Esophagus squamous epithelium (tissue), 4 donors: Measurements from ENCODE around the gene RBFOX2.

Source experiments
- CTCF ChIP-seq, 6 experiments: fragments of 450-650 bp in 4 of 6; fragments of 200-600 bp in 2 of 6; sonication (generic) in 2 of 6; IDR thresholded peaks; one replicate each; pipeline ENCODE4 v1.5.1; 2016 to 2019; ENCODE audit warnings: antibody characterized with exemption in 6 of 6, mild to moderate bottlenecking in 4 of 6, moderate library complexity in 4 of 6
- POLR2A ChIP-seq, 4 donors: fragments of 450-650 bp; IDR thresholded peaks; one replicate each; pipeline ENCODE4 v1.6.1; 2017; ENCODE audit warnings: antibody characterized with exemption in 4 of 4, mild to moderate bottlenecking in 4 of 4, moderate library complexity in 3 of 4

- TF ChIP-seq CTCF (IDR thresholded peaks at IDR 0.05), result no peak
- TF ChIP-seq POLR2A (IDR thresholded peaks at IDR 0.05), result no peak
These were observed 183.7 kb downstream of the RBFOX2 start for GRCh38 chr22:35844886-35845285.
